Measurements from ENCODE around the gene THTPA. TPM values are rescaled to one million over a fixed set of nuclear protein-coding genes. Genes with fewer than 3 reads are reported as not detected.

Gene THTPA
- total and polyA plus RNA-seq, 2 of the 13 experiments (the other 11 are each of a cell fraction or from before 2014, with no cell fraction given), result 7.4 to 8.7 TPM

DNA sequence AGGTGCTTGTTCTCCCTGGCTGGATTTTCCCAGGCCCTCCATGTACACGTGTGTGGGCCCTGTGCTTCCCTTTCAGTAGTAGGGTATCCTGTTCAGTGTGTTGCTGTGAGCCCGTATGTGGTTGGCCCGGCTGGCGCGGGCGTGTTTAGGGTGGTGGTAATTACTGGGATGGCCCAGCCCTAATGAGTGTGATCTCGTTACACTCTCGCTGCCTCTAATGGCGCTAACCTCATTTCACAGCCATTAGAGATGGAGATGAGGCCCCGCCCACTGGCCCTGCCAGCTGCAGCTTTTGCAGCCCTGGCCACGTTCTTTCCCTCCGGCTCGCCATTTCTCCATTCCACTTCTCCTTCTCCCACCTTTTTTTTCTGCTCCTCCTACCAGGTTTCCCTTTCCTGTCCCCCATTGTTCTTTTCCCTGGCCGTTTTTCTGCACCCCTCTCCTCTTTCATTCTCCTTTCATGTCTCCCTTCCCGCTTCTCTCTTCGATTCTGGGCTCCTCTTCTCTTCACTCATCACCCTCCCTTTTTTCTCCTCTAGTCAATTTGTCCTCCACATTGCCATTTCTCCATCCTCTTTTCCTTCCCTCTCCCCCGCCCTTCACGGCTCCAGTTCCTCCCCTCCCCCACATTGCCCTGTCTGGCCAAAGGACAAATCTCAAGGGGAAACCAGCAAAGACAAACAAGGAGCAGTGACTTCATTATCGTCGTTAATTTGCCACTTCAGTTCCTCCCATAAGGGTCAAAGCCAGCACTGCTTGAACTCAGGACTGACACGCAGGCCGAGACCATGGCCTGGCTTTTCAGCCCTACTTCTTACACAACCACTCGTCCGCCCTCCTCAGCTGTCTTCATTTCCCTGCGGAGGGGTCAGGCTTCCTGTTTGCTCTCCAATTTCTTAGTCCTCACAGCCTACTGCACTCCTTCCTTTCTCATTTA, 11.3 kb upstream of the THTPA start (continued):
- TF ChIP-seq, protein P1, sequence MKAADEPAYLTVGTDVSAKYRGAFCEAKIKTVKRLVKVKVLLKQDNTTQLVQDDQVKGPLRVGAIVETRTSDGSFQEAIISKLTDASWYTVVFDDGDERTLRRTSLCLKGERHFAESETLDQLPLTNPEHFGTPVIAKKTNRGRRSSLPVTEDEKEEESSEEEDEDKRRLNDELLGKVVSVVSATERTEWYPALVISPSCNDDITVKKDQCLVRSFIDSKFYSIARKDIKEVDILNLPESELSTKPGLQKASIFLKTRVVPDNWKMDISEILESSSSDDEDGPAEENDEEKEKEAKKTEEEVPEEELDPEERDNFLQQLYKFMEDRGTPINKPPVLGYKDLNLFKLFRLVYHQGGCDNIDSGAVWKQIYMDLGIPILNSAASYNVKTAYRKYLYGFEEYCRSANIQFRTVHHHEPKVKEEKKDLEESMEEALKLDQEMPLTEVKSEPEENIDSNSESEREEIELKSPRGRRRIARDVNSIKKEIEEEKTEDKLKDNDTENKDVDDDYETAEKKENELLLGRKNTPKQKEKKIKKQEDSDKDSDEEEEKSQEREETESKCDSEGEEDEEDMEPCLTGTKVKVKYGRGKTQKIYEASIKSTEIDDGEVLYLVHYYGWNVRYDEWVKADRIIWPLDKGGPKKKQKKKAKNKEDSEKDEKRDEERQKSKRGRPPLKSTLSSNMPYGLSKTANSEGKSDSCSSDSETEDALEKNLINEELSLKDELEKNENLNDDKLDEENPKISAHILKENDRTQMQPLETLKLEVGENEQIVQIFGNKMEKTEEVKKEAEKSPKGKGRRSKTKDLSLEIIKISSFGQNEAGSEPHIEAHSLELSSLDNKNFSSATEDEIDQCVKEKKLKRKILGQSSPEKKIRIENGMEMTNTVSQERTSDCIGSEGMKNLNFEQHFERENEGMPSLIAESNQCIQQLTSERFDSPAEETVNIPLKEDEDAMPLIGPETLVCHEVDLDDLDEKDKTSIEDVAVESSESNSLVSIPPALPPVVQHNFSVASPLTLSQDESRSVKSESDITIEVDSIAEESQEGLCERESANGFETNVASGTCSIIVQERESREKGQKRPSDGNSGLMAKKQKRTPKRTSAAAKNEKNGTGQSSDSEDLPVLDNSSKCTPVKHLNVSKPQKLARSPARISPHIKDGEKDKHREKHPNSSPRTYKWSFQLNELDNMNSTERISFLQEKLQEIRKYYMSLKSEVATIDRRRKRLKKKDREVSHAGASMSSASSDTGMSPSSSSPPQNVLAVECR (CRISPR knock-in tag; IDR thresholded peaks at IDR 0.05; ENCODE audit: borderline replicate concordance), result no peak; the same call in 1 of the 2 replicates
- TF ChIP-seq ZNF30 (CRISPR knock-in tag; IDR thresholded peaks at IDR 0.05) (no peak), MAFF (IDR thresholded peaks at IDR 0.05; ENCODE audit: low read depth, low read length) (no peak)

DNA sequence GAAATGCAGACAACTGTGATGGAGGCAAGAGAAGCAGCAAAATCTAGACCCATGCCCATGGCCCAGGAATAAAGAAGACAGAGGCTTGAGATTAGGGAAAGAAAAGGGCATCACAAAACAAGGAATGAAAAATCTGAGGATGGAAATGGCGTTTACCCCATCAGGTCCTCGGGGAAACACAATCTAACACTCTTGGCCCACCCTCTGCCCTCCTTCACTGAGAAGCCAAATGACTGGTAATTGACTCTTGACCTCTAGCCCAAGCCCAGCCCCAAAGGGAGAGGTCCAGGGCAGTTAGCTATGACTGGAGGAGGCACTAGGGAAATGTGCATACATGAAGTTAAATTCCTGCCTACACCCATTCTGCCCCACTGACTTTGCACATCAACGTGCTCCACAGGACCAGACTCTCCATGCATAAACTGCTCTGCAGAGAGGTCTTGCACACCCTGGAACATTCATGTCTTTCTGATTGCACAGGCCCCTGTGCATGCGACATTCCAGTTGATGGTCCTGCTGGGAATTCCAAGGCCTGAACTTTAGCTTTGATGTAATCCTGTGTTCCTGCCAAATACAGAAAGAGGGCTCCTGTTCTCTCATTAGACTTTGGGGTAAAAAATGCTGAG, 10.2 kb upstream of the THTPA start:
- DNase-seq (ENCODE audit: low spot score) (peak; percentile 65), FAIRE-seq (peak; percentile 59), ATAC-seq (peak; percentile 68)
- WGBS (ENCODE audit: low lambda C conversion rate), result 28% methylated on average over 4 of the region's 4 CpGs
- H3K79me2 ChIP-seq (ENCODE audit: insufficient read depth, low read length), result no peaks in the 10 kb centered on the region
- no peak overlapping the region for H3K27ac ChIP-seq (ENCODE audit: extremely low read length, insufficient read depth, low read length)
- BruUV-seq (replicated peaks), result no TSS peak
- in situ Hi-C loops (cut with HindIII; ENCODE audit: extremely low pct_ligation_motif_present, low pct_unique_long_range_greater_than_20kb) (no loop called here), intact Hi-C loops (cut with micrococcal nuclease; ENCODE audit: unreplicated experiment) (no loop called here)
- H3K36me3 ChIP-seq (replicated peaks in 1 of 2; ENCODE audit: control insufficient read depth in 1 of 2, insufficient read depth in 2 of 2, low read length in 2 of 2), result no peaks in the 10 kb centered on the region
- no peaks in the 10 kb centered on the region; a peak in 1 of 5 replicates for H3K27me3 ChIP-seq (ENCODE audit: control insufficient read depth in 1 of 2, insufficient read depth in 2 of 2, low read length in 2 of 2)
- no peaks in the 10 kb centered on the region for H4K20me1 ChIP-seq (ENCODE audit: insufficient read depth, low read length)
- no peak overlapping the region for H2AFZ ChIP-seq (ENCODE audit: low read length)
- ChIA-PET CTCF (ENCODE audit: low intra/inter-chr PET ratio, low total read pairs) (no interaction called here), POLR2A (interaction anchor here (0.9 to 1.8 kb wide), 5 partner anchors 9 to 225 kb away, joined by 3 to 11 read pairs (median 5); partner anchors contain the start of gene PABPN1)
- H3K9ac ChIP-seq (ENCODE audit: insufficient read depth, low read depth, low read length), result no peak overlapping the region
- peak overlapping the region; percentile 4; the same call in 1 of the 2 replicates for H3K4me2 ChIP-seq (ENCODE audit: low read depth, low read length)
- no peaks in the 10 kb centered on the region for H3K9me3 ChIP-seq (ENCODE audit: low read length)
- peaks cover 64% of the 10 kb centered on the region for H3K4me1 ChIP-seq (ENCODE audit: insufficient read depth, low read length)
- no peak overlapping the region for H3K4me3 ChIP-seq (replicated peaks in 1 of 3; ENCODE audit: insufficient read depth in 1 of 3, low read depth in 2 of 3, low read length in 3 of 3)
- TF ChIP-seq, protein P2, sequence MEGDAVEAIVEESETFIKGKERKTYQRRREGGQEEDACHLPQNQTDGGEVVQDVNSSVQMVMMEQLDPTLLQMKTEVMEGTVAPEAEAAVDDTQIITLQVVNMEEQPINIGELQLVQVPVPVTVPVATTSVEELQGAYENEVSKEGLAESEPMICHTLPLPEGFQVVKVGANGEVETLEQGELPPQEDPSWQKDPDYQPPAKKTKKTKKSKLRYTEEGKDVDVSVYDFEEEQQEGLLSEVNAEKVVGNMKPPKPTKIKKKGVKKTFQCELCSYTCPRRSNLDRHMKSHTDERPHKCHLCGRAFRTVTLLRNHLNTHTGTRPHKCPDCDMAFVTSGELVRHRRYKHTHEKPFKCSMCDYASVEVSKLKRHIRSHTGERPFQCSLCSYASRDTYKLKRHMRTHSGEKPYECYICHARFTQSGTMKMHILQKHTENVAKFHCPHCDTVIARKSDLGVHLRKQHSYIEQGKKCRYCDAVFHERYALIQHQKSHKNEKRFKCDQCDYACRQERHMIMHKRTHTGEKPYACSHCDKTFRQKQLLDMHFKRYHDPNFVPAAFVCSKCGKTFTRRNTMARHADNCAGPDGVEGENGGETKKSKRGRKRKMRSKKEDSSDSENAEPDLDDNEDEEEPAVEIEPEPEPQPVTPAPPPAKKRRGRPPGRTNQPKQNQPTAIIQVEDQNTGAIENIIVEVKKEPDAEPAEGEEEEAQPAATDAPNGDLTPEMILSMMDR (CRISPR knock-in tag; IDR thresholded peaks at IDR 0.05), result no peak
- TF ChIP-seq RFX3 (CRISPR knock-in tag; IDR thresholded peaks at IDR 0.05) (no peak), HBP1 (CRISPR knock-in tag; IDR thresholded peaks at IDR 0.05; ENCODE audit: low read depth) (no peak), CEBPG (CRISPR knock-in tag; IDR thresholded peaks at IDR 0.05) (peak; percentile 50; the same call in 1 of the 2 replicates), ZNF576 (CRISPR knock-in tag; IDR thresholded peaks at IDR 0.05) (no peak), ZBTB7A (CRISPR knock-in tag; IDR thresholded peaks at IDR 0.05) (peak; percentile 41; the same call in 1 of the 2 replicates), ZNF251 (CRISPR knock-in tag; IDR thresholded peaks at IDR 0.05) (no peak), NCOA5 (CRISPR knock-in tag; IDR thresholded peaks at IDR 0.05) (no peak), ZNF644 (CRISPR knock-in tag; IDR thresholded peaks at IDR 0.05; ENCODE audit: low read depth) (0 out of 2 replicates have a peak, but pooled peaks have one; percentile 48)

Measured in HepG2 (cell line).